ENCODE measurements around the gene PANK1.

PANK1 gene

GRCh38 chr10:89613582-89613981 lies 31.5 kb downstream of the PANK1 start:
- DNase-seq: no peak

GRCh38 chr10:89611282-89611681 lies 33.8 kb downstream of the PANK1 start:
- no peak for DNase-seq

- no peak for DNase-seq
Observed at GRCh38 chr10:89609833-89610346, 35.2 kb downstream of the PANK1 start.

- no peak for DNase-seq
Observed at GRCh38 chr10:89604200-89604599, 40.8 kb downstream of the PANK1 start.

- DNase-seq: no peak
Observed at GRCh38 chr10:89602919-89603318, 42.1 kb downstream of the PANK1 start.

- DNase-seq: no peak
Observed at GRCh38 chr10:89601728-89602361, 43.2 kb downstream of the PANK1 start.

- no peak for DNase-seq
Observed at GRCh38 chr10:89600041-89600440, 45.0 kb downstream of the PANK1 start.

- DNase-seq: no peak
Observed at GRCh38 chr10:89593043-89593442, 52.0 kb downstream of the PANK1 start.

GRCh38 chr10:89592539-89592938 lies 52.5 kb downstream of the PANK1 start:
- no peak for DNase-seq

GRCh38 chr10:89591796-89592271 lies 53.2 kb downstream of the PANK1 start:
- DNase-seq: no peak

- DNase-seq: no peak
Observed at GRCh38 chr10:89591111-89591795, 53.8 kb downstream of the PANK1 start.

GRCh38 chr10:89590326-89590725 lies 54.7 kb downstream of the PANK1 start:
- no peak for DNase-seq

- DNase-seq: no peak
Observed at GRCh38 chr10:89589101-89589720, 55.8 kb downstream of the PANK1 start.

- no peak for DNase-seq
Observed at GRCh38 chr10:89588671-89589070, 56.4 kb downstream of the PANK1 start.

- DNase-seq: no peak
Observed at GRCh38 chr10:89582022-89582421, 63.0 kb downstream of the PANK1 start.

- no peak for DNase-seq
Observed at GRCh38 chr10:89580243-89580642, 64.8 kb downstream of the PANK1 start.

- no peak for DNase-seq
Observed at GRCh38 chr10:89576696-89577095, 68.3 kb downstream of the PANK1 start.

GRCh38 chr10:89576022-89576421 lies 69.0 kb downstream of the PANK1 start:
- DNase-seq: no peak

GRCh38 chr10:89575031-89575430 lies 70.0 kb downstream of the PANK1 start:
- DNase-seq: no peak

GRCh38 chr10:89574368-89574767 lies 70.7 kb downstream of the PANK1 start:
- no peak for DNase-seq

GRCh38 chr10:89567576-89568245 lies 77.3 kb downstream of the PANK1 start:
- no peak for DNase-seq

- no peak for DNase-seq
Observed at GRCh38 chr10:89566992-89567391, 78.0 kb downstream of the PANK1 start.
